A549 (cell line): ENCODE results near the gene NAPA. TPM values are rescaled to one million over a fixed set of nuclear protein-coding genes. Genes with fewer than 3 reads are reported as not detected.

Experiments
- ATAC-seq, 2 experiments: fragments of 200-7000 bp in 1 of 2; fragments of >200 bp in 1 of 2; cut with Nextera tagmentation in 1 of 2; cut with Tn5 transposase in 1 of 2; 3 replicates each; pipeline versions ENCODE4 v1.8.0 to v1.9.1; 2018 to 2020; ENCODE audit warnings: mild to moderate bottlenecking in 1 of 2, moderate library complexity in 1 of 2
- CTCF ChIA-PET: fragments of 300-600 bp; sonication (Branson Sonifier 250); formaldehyde crosslinking; extraction: SDS; loops from one replicate; lab custom pipeline; 2021; ENCODE audit warnings: antibody characterized with exemption, inconsistent platforms; lab: Yijun Ruan, JAX
- POLR2A ChIA-PET: fragments of 350-600 bp; formaldehyde crosslinking; extraction: SDS; loops from one replicate; lab custom pipeline; 2021; ENCODE audit warnings: antibody characterized with exemption, inconsistent platforms; lab: Yijun Ruan, JAX
- DNase-seq, 2 experiments: peaks; one replicate each; pipeline versions ENCODE4 v3.0.0 to v3.0.0-alpha.2; 2011 to 2016; ENCODE audit warnings: low read depth in 1 of 2, low spot score in 1 of 2
- FAIRE-seq: peaks from 2 replicates; lab custom pipeline; 2011; peaks lifted over from hg19 to GRCh38; lab: Jason Lieb, UNC
- H3K27ac ChIP-seq, 2 experiments: fragments of >200 bp; sonication (Bioruptor Twin); formaldehyde crosslinking; 3 replicates each; pipeline ENCODE4 v1.5.1; 2016 to 2017
- H3K4me1 ChIP-seq: fragments of >200 bp; sonication (Bioruptor Twin); formaldehyde crosslinking; 3 replicates; pipeline ENCODE4 v1.6.1; 2016
- H3K4me2 ChIP-seq: fragments of >200 bp; sonication (Bioruptor Twin); formaldehyde crosslinking; 3 replicates; pipeline ENCODE4 v1.6.1; 2016
- H3K4me3 ChIP-seq: fragments of >200 bp; sonication (Bioruptor Twin); formaldehyde crosslinking; 3 replicates; pipeline ENCODE4 v1.5.1; 2016
- H3K9me3 ChIP-seq: fragments of >200 bp; sonication (Bioruptor Twin); formaldehyde crosslinking; 3 replicates; pipeline ENCODE4 v1.6.1; 2016
- CEBPB ChIP-seq, 2 experiments: fragments of >200 bp in 1 of 2; sonication (Bioruptor Twin) in 1 of 2; formaldehyde crosslinking in 1 of 2; IDR thresholded peaks; 2 replicates each; pipeline ENCODE4 v1.6.1; 2012 to 2016
- EHMT2 ChIP-seq: fragments of 200-600 bp; sonication (generic); IDR thresholded peaks from 2 replicates; pipeline ENCODE4 v1.6.1; 2016; ENCODE audit warnings: antibody characterized with exemption, low read depth, mild to moderate bottlenecking, moderate library complexity
- EP300 ChIP-seq, 2 experiments: fragments of >200 bp; sonication (Bioruptor Twin); formaldehyde crosslinking; IDR thresholded peaks; 2 replicates in 1 of 2; 3 replicates in 1 of 2; pipeline ENCODE4 v1.6.1; 2016 to 2017
- FOXS1 ChIP-seq: fragments of 250-450 bp; sonication (Bioruptor Pico); IDR thresholded peaks from 2 replicates; pipeline ENCODE4 v1.5.0; 2020; ENCODE audit warnings: mild to moderate bottlenecking, moderate library complexity
- HOXA7 ChIP-seq: fragments of 250-450 bp; sonication (Bioruptor Pico); IDR thresholded peaks from 2 replicates; pipeline ENCODE4 v1.5.0; 2020; ENCODE audit warnings: mild to moderate bottlenecking, moderate library complexity
- JUN ChIP-seq, 2 experiments: fragments of >200 bp; sonication (Bioruptor Twin); formaldehyde crosslinking; IDR thresholded peaks; 2 replicates in 1 of 2; 3 replicates in 1 of 2; pipeline ENCODE4 v1.6.1; 2016 to 2017
- KDM5A ChIP-seq: fragments of 200-600 bp; sonication (generic); IDR thresholded peaks from 2 replicates; pipeline ENCODE4 v1.6.1; 2016; ENCODE audit warnings: antibody characterized with exemption, mild to moderate bottlenecking
- MAFK ChIP-seq: fragments of 450-650 bp; IDR thresholded peaks from 2 replicates; pipeline ENCODE4 v1.6.1; 2014; ENCODE audit not compliant: partially characterized antibody
- NR3C1 ChIP-seq: fragments of >200 bp; sonication (Bioruptor Twin); formaldehyde crosslinking; IDR thresholded peaks from 3 replicates; pipeline ENCODE4 v1.6.1; 2017
- POLR2A ChIP-seq: IDR thresholded peaks from 2 replicates; pipeline ENCODE4 v1.6.1; 2012; ENCODE audit warnings: mild to moderate bottlenecking, low read length
- WGBS: methylation state at CpG from one replicate; pipeline ENCODE4 v1.1.6; 2017; ENCODE audit errors: missing lambda C conversion rate; 5-methylcytosine and 5-hydroxymethylcytosine counted together
- polyA plus RNA-seq, 4 experiments: library from polyadenylated mRNA; depleted of rRNA in 3 of 4; stranded (reverse); fragments of >200 nt; fragmentation: RNase III in 1 of 4; extraction: RNeasy Plus Mini Kit Qiagen cat#74134 plus additional on column Dnase treatment in 1 of 4; gene quantifications; 2 replicates in 3 of 4; 3 replicates in 1 of 4; pipeline ENCODE4 v1.2.3, GENCODE V29; 2011 to 2017
- TF ChIP-seq, protein P1 (sequence below): fragments of 200-600 bp; sonication (generic); IDR thresholded peaks from 2 replicates; pipeline ENCODE4 v1.6.1; 2016; ENCODE audit warnings: antibody characterized with exemption, mild to moderate bottlenecking, moderate library complexity
- TF ChIP-seq, protein P2 (sequence below): fragments of >200 bp; sonication (Bioruptor Twin); formaldehyde crosslinking; IDR thresholded peaks from 3 replicates; pipeline ENCODE4 v1.6.1; 2016
- TF ChIP-seq, protein P3 (sequence below): IDR thresholded peaks from 2 replicates; pipeline ENCODE4 v1.6.1; 2012
- TF ChIP-seq, protein P4 (sequence below): fragments of 250-450 bp; sonication (Bioruptor Pico); IDR thresholded peaks from 2 replicates; pipeline ENCODE4 v1.5.0; 2021; ENCODE audit warnings: mild to moderate bottlenecking, moderate library complexity, borderline replicate concordance
- TF ChIP-seq, protein P5 (sequence below): fragments of 250-450 bp; sonication (Bioruptor Pico); IDR thresholded peaks from 2 replicates; pipeline ENCODE4 v1.5.0; 2020; ENCODE audit warnings: low read depth, mild to moderate bottlenecking, moderate library complexity
- TF ChIP-seq, protein P6 (sequence below): IDR thresholded peaks from 2 replicates; pipeline ENCODE4 v1.6.1; 2012
- TF ChIP-seq, protein P7 (sequence below): fragments of 450-650 bp; IDR thresholded peaks from 2 replicates; pipeline ENCODE4 v1.6.1; 2014; ENCODE audit warnings: antibody characterized with exemption

NAPA gene
- polyA plus RNA-seq, 2 of the 4 experiments (the other 2 are of a cell fraction) = 69.6 to 101 TPM

DNA sequence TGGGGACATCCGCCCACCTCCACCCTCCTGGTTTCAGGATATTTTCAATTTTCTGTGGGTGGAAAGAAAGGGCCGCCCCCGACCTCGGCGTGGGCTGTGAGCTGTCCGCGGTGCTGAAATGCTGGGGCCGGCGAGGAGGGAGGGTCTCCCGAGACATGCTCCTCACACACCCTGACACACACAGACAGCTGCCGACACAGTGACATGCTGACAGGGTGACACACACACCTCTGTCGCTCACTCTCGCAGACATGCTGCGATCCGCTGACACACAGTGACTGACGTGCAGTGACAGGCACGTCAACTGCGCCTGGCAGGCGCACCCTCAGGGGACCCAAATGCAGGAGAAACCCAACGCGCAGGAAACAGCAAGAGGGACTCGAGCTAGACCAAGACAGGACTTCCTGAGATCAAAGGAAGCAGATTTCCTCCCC is 70.5 kb downstream of the NAPA start:
- ChIA-PET CTCF (interaction anchor here (0.6 to 28.3 kb wide), 6 partner anchors 9 to 262 kb away, joined by 3 to 901 read pairs (median 15); partner anchors contain the start of genes EHD2 and NAPA), POLR2A (interaction anchor here (0.6 to 1.0 kb wide), 2 partner anchors 16 to 39 kb away, joined by 3 to 4 read pairs; partner anchors contain the start of gene KPTN)
- Histone ChIP-seq H3K4me1 (peaks cover 26% of the 10 kb centered on the region), H3K4me2 (no peak overlapping the region), H3K9me3 (no peaks in the 10 kb centered on the region), H3K27ac (no peak overlapping the region), H3K4me3 (no peak overlapping the region)
- DNase-seq = no peak
- ATAC-seq = no peak
- 41% methylated on average over 22 of the region's 22 CpGs for WGBS
- FAIRE-seq = no peak
- TF ChIP-seq EP300 (IDR thresholded peaks at IDR 0.05) = no peak
- TF ChIP-seq, protein P1, sequence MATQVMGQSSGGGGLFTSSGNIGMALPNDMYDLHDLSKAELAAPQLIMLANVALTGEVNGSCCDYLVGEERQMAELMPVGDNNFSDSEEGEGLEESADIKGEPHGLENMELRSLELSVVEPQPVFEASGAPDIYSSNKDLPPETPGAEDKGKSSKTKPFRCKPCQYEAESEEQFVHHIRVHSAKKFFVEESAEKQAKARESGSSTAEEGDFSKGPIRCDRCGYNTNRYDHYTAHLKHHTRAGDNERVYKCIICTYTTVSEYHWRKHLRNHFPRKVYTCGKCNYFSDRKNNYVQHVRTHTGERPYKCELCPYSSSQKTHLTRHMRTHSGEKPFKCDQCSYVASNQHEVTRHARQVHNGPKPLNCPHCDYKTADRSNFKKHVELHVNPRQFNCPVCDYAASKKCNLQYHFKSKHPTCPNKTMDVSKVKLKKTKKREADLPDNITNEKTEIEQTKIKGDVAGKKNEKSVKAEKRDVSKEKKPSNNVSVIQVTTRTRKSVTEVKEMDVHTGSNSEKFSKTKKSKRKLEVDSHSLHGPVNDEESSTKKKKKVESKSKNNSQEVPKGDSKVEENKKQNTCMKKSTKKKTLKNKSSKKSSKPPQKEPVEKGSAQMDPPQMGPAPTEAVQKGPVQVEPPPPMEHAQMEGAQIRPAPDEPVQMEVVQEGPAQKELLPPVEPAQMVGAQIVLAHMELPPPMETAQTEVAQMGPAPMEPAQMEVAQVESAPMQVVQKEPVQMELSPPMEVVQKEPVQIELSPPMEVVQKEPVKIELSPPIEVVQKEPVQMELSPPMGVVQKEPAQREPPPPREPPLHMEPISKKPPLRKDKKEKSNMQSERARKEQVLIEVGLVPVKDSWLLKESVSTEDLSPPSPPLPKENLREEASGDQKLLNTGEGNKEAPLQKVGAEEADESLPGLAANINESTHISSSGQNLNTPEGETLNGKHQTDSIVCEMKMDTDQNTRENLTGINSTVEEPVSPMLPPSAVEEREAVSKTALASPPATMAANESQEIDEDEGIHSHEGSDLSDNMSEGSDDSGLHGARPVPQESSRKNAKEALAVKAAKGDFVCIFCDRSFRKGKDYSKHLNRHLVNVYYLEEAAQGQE = peak; percentile 95
- 0 out of 2 replicates have a peak, but pooled peaks have one; percentile 64 for TF ChIP-seq EHMT2

DNA sequence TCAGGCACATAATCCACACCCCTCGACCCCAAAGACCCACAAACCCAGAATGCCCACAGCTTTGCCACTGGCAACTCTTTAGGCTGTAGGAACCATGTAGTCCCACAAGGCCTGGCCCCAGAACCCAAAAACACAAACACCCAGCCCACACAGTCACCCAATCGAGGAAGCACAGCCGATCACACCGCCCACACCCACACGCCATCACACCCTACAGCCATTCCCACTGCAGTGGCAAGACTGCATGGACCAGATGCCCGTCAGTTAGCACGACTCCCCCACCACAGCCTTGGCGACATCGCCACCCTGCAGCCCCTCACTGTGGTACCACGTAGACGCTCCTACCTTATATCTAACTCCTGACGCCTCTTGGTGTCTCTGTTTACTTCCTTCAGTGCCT is 71.5 kb downstream of the NAPA start:
- no peak for ATAC-seq
- FAIRE-seq = no peak
- H3K27ac ChIP-seq = no peak overlapping the region
- no peak overlapping the region for H3K4me2 ChIP-seq
- ChIA-PET POLR2A (no interaction called here), CTCF (interaction anchor here (1.6 to 28.3 kb wide), 3 partner anchors 8 to 263 kb away, joined by 5 to 901 read pairs (median 108); partner anchors contain the start of gene EHD2)
- H3K4me3 ChIP-seq = no peak overlapping the region
- H3K4me1 ChIP-seq = peaks cover 26% of the 10 kb centered on the region
- TF ChIP-seq, protein P2, sequence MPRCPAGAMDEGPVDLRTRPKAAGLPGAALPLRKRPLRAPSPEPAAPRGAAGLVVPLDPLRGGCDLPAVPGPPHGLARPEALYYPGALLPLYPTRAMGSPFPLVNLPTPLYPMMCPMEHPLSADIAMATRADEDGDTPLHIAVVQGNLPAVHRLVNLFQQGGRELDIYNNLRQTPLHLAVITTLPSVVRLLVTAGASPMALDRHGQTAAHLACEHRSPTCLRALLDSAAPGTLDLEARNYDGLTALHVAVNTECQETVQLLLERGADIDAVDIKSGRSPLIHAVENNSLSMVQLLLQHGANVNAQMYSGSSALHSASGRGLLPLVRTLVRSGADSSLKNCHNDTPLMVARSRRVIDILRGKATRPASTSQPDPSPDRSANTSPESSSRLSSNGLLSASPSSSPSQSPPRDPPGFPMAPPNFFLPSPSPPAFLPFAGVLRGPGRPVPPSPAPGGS = no peak
- TF ChIP-seq, protein P3, sequence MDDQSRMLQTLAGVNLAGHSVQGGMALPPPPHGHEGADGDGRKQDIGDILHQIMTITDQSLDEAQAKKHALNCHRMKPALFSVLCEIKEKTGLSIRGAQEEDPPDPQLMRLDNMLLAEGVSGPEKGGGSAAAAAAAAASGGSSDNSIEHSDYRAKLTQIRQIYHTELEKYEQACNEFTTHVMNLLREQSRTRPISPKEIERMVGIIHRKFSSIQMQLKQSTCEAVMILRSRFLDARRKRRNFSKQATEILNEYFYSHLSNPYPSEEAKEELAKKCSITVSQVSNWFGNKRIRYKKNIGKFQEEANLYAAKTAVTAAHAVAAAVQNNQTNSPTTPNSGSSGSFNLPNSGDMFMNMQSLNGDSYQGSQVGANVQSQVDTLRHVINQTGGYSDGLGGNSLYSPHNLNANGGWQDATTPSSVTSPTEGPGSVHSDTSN = no peak
- TF ChIP-seq, protein P4, sequence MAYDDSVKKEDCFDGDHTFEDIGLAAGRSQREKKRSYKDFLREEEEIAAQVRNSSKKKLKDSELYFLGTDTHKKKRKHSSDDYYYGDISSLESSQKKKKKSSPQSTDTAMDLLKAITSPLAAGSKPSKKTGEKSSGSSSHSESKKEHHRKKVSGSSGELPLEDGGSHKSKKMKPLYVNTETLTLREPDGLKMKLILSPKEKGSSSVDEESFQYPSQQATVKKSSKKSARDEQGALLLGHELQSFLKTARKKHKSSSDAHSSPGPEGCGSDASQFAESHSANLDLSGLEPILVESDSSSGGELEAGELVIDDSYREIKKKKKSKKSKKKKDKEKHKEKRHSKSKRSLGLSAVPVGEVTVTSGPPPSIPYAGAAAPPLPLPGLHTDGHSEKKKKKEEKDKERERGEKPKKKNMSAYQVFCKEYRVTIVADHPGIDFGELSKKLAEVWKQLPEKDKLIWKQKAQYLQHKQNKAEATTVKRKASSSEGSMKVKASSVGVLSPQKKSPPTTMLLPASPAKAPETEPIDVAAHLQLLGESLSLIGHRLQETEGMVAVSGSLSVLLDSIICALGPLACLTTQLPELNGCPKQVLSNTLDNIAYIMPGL (CRISPR knock-in tag) = no peak
- no peak for TF ChIP-seq NR3C1
- TF ChIP-seq JUN (IDR thresholded peaks at IDR 0.05) = no peak
- TF ChIP-seq CEBPB (IDR thresholded peaks at IDR 0.05) = no peak
- TF ChIP-seq POLR2A = no peak; the same call in 1 of the 2 replicates
- TF ChIP-seq, protein P5, sequence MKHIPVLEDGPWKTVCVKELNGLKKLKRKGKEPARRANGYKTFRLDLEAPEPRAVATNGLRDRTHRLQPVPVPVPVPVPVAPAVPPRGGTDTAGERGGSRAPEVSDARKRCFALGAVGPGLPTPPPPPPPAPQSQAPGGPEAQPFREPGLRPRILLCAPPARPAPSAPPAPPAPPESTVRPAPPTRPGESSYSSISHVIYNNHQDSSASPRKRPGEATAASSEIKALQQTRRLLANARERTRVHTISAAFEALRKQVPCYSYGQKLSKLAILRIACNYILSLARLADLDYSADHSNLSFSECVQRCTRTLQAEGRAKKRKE = no peak
- TF ChIP-seq KDM5A = no peak
- TF ChIP-seq, protein P6, sequence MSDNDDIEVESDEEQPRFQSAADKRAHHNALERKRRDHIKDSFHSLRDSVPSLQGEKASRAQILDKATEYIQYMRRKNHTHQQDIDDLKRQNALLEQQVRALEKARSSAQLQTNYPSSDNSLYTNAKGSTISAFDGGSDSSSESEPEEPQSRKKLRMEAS = no peak
- TF ChIP-seq EHMT2 = no peak
- no peak for TF ChIP-seq FOXS1 (CRISPR knock-in tag)
- TF ChIP-seq, protein P7, sequence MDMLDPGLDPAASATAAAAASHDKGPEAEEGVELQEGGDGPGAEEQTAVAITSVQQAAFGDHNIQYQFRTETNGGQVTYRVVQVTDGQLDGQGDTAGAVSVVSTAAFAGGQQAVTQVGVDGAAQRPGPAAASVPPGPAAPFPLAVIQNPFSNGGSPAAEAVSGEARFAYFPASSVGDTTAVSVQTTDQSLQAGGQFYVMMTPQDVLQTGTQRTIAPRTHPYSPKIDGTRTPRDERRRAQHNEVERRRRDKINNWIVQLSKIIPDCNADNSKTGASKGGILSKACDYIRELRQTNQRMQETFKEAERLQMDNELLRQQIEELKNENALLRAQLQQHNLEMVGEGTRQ = no peak
- no peak for TF ChIP-seq HOXA7 (CRISPR knock-in tag)
- TF ChIP-seq MAFK = no peak
- TF ChIP-seq, all 56 proteins: peak for 0
- no peaks in the 10 kb centered on the region for H3K9me3 ChIP-seq
- no peak for DNase-seq
- 14% methylated on average over 12 of the region's 12 CpGs for WGBS
